Keratinocyte (primary cell): Measurements from ENCODE around the gene DEPDC4.

Experiments used
- CTCF ChIP-seq, 3 experiments: IDR thresholded peaks in 1 of 3; conservative IDR thresholded peaks in 1 of 3; optimal IDR thresholded peaks in 1 of 3; 2 replicates in 2 of 3; 3 replicates in 1 of 3; pipeline versions ENCODE3 to v1.5.1; 2011; ENCODE audit warnings: low read length in 3 of 3, mild to moderate bottlenecking in 3 of 3, moderate library complexity in 2 of 3, control low read depth in 1 of 3, inconsistent platforms in 1 of 3; ENCODE audit not compliant: insufficient read depth in 2 of 3; ENCODE audit errors: extremely low read depth in 1 of 3
- EZH2 ChIP-seq: IDR thresholded peaks from one replicate; pipeline ENCODE4 v1.6.1; 2012; ENCODE audit warnings: inconsistent platforms, mild to moderate bottlenecking, low read length, moderate library complexity

- TF ChIP-seq CTCF (optimal IDR thresholded peaks at IDR 0.05 in 1 of 3, IDR thresholded peaks at IDR 0.05 in 1 of 3, conservative IDR thresholded peaks at IDR 0.05 in 1 of 3; ENCODE audit: extremely low read depth in 1 of 3, insufficient read depth in 2 of 3, low read length in 3 of 3) (no peak), EZH2 (no peak)
Observed at GRCh38 chr12:100229876-100230275, 37.0 kb downstream of the DEPDC4 start.
